OCI-LY1 (cell line): ENCODE measurements around the gene CNNM4.

Experiments
- CTCF ChIP-seq: fragments of 200-600 bp; sonication (generic), shearing (Covaris generic); IDR thresholded peaks from 2 replicates; pipeline ENCODE4 v1.5.1; 2017; ENCODE audit warnings: mild to moderate bottlenecking, antibody characterized with exemption, low read length, moderate library complexity, mixed read lengths
- EZH2 ChIP-seq: fragments of 200-600 bp; sonication (generic), shearing (Covaris generic); IDR thresholded peaks from 2 replicates; pipeline ENCODE4 v1.8.0; 2017; ENCODE audit warnings: borderline replicate concordance, mixed run types, mild to moderate bottlenecking, antibody characterized with exemption, low read length, moderate library complexity, mixed read lengths

GRCh38 chr2:96762529-96763311 is 2.0 kb downstream of the CNNM4 start:
- TF ChIP-seq CTCF (no peak), EZH2 (no peak)
